Prostate gland (tissue), 2 donors: Measurements from ENCODE around the gene DLG2. TPM values are rescaled to one million over a fixed set of nuclear protein-coding genes. Genes with fewer than 3 reads are reported as not detected.

ENCODE experiments used
- DNase-seq: peaks from one replicate; pipeline ENCODE4 v3.0.0-alpha.2; 2019; ENCODE audit warnings: low spot score
- H3K27ac ChIP-seq, 2 donors: fragments of 200-600 bp; sonication (generic); 2 replicates each; pipeline ENCODE4 v1.5.1; 2017 to 2019
- H3K27me3 ChIP-seq: fragments of 200-600 bp; sonication (generic); replicated peaks from 2 replicates; pipeline ENCODE4 v1.5.1; 2019; ENCODE audit not compliant: insufficient read depth
- H3K36me3 ChIP-seq, 2 donors: fragments of 200-600 bp; sonication (generic); 1 replicate in 1 of 2; 2 replicates in 1 of 2; pipeline versions ENCODE4 v1.5.1 to v1.8.1; 2017 to 2019
- H3K4me1 ChIP-seq: fragments of 200-600 bp; sonication (generic); replicated peaks from 2 replicates; pipeline ENCODE4 v1.5.1; 2019
- H3K4me3 ChIP-seq, 2 donors: fragments of 200-600 bp; sonication (generic); 2 replicates each; pipeline ENCODE4 v1.5.1; 2017 to 2019
- H3K9me3 ChIP-seq: fragments of 200-600 bp; sonication (generic); 2 replicates; pipeline ENCODE4 v1.5.1; 2017
- CTCF ChIP-seq, 4 experiments: fragments of 200-600 bp in 2 of 4; fragments of 450-650 bp in 2 of 4; sonication (generic) in 2 of 4; IDR thresholded peaks; 1 replicate in 3 of 4; 2 replicates in 1 of 4; pipeline ENCODE4 v1.5.1; 2016 to 2019; ENCODE audit warnings: antibody characterized with exemption in 4 of 4, mild to moderate bottlenecking in 2 of 4, moderate library complexity in 2 of 4
- POLR2A ChIP-seq: fragments of 450-650 bp; IDR thresholded peaks from one replicate; pipeline ENCODE4 v1.6.1; 2016; ENCODE audit warnings: antibody characterized with exemption, mild to moderate bottlenecking
- POLR2AphosphoS5 ChIP-seq: sonication (generic); formaldehyde crosslinking; IDR thresholded peaks from one replicate; pipeline ENCODE4 v1.6.1; 2017; ENCODE audit warnings: antibody characterized with exemption
- WGBS: methylation state at CpG from one replicate; pipeline ENCODE4 v1.1.5; 2018; 5-methylcytosine and 5-hydroxymethylcytosine counted together
- intact Hi-C: fragments of 100-400 bp; cut with DNase I; formaldehyde crosslinking; loops from one replicate; pipeline ENCODE4 v1.14.2; 2022
- total RNA-seq, 2 donors: library from RNA; depleted of rRNA; stranded (reverse); fragments of >200 nt; gene quantifications; one replicate each; pipeline ENCODE4 v1.1.0, GENCODE V29; 2016

Gene DLG2
- total RNA-seq, 2 donors from 2014 or later = 9.8 to 16.2 TPM

DNA sequence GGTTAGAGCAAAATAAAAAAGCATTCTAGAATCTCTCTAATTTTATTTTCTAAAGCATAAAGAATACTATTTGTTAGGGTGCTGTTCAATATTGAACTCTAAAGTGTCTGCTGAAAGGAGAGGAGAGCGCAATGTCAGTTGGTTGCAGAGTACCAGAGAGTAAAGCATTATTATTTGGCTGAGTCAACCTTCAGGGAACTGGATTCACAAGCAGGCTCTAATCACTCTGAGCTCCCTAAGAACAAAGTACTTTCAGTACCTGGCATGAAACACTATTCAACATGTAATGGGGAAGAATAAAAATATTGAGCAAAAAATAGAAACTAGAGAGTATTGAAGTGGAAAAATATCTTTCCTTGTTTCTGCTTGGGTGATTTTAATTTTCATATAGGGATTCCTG is 1380.0 kb downstream of the DLG2 start:
- TF ChIP-seq CTCF (IDR thresholded peaks at IDR 0.05) (no peak), POLR2A (no peak), POLR2AphosphoS5 (no peak)
- no peaks in the 10 kb centered on the region for H3K27me3 ChIP-seq
- no peaks in the 10 kb centered on the region for H3K36me3 ChIP-seq
- 82% methylated on average over 1 of the region's 1 CpG for WGBS
- no peak overlapping the region for H3K27ac ChIP-seq
- H3K4me3 ChIP-seq = no peak overlapping the region
- DNase-seq = no peak
- intact Hi-C loops = no loop called here
- no peaks in the 10 kb centered on the region for H3K4me1 ChIP-seq
- no peaks in the 10 kb centered on the region for H3K9me3 ChIP-seq

DNA sequence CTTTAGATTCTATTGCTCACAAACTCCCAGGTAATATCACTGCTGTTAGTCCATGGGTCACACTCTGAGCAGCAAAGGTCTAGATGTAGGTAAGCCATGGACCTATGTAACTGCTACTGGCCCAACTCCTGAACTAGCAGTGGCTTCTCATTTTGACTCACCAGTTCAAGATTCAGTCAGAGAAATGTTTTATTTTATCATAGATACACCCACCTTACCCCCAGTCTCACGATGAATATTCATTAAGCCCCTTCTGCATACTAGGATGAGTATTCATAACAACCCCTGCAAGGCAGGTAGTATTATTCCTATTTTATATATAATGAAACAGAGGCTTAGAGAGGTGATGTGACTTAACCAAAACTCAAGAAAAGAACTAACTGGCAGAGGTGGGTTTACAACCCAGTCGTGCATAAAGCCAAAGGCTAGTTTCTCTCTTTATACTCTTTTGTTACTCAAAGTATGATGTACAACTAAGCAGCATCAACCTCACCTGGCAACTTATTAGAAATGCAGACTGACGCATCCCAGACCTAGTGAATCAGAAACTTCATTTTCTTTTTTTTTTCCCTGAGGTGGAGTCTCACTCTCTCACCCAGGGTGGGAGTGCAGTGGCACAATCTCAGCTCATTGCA is 1383.4 kb downstream of the DLG2 start:
- no peak overlapping the region for H3K4me3 ChIP-seq
- whole genome bisulfite sequencing = 91% methylated on average over 3 of the region's 3 CpGs
- intact Hi-C loops = no loop called here

GRCh38 chr11:84241343-84242131 is 1385.6 kb downstream of the DLG2 start:
- Histone ChIP-seq H3K9me3 (no peaks in the 10 kb centered on the region), H3K4me3 (no peak overlapping the region), H3K4me1 (no peaks in the 10 kb centered on the region), H3K27ac (no peak overlapping the region), H3K36me3 (no peaks in the 10 kb centered on the region), H3K27me3 (no peaks in the 10 kb centered on the region)
- TF ChIP-seq POLR2A (no peak), CTCF (IDR thresholded peaks at IDR 0.05) (no peak), POLR2AphosphoS5 (no peak)
- DNase-seq = no peak
- 87% methylated on average over 5 of the region's 5 CpGs for WGBS
- intact Hi-C loops = no loop called here

More for the DNA sequence above, 1383.4 kb downstream of the DLG2 start:
- H3K27me3 ChIP-seq = no peaks in the 10 kb centered on the region
- H3K4me1 ChIP-seq = no peaks in the 10 kb centered on the region
- TF ChIP-seq POLR2A = no peak
- no peak for TF ChIP-seq CTCF (IDR thresholded peaks at IDR 0.05)
- no peak for DNase-seq
- no peak overlapping the region for H3K27ac ChIP-seq
- H3K36me3 ChIP-seq = no peaks in the 10 kb centered on the region
- no peaks in the 10 kb centered on the region for H3K9me3 ChIP-seq

DNA sequence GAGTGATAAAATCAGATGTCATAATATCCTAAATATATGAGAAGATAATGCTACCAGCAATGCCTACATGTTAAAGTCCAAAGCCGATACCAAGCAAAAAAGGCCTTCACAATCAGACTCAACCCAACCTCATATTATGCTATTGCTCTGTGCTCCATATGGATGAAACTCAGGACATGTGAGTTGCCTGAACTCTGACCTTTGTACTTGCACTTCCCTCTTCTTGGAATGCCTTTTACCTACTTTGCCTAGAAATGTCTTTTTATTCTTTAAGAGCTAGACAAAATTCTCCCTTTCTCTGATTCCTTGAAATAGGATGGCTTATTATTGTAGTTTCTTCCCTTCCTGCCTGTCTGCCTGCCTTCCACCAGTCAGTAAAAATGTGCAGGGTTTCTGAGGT is 1386.3 kb downstream of the DLG2 start:
- no peak overlapping the region for H3K27ac ChIP-seq
- TF ChIP-seq POLR2A = no peak
- TF ChIP-seq POLR2AphosphoS5 = no peak
- TF ChIP-seq CTCF (IDR thresholded peaks at IDR 0.05) = no peak
- no peak for DNase-seq
- intact Hi-C loops = no loop called here
- WGBS = 95% methylated on average over 1 of the region's 1 CpG
- no peaks in the 10 kb centered on the region for H3K27me3 ChIP-seq
- H3K36me3 ChIP-seq = no peaks in the 10 kb centered on the region
- no peaks in the 10 kb centered on the region for H3K4me1 ChIP-seq
- no peaks in the 10 kb centered on the region for H3K9me3 ChIP-seq
- H3K4me3 ChIP-seq = no peak overlapping the region

- Histone ChIP-seq H3K4me1 (no peaks in the 10 kb centered on the region), H3K27me3 (no peaks in the 10 kb centered on the region), H3K36me3 (no peaks in the 10 kb centered on the region), H3K4me3 (no peak overlapping the region), H3K9me3 (no peaks in the 10 kb centered on the region), H3K27ac (no peak overlapping the region)
- TF ChIP-seq POLR2AphosphoS5 (no peak), CTCF (IDR thresholded peaks at IDR 0.05) (no peak), POLR2A (no peak)
- no peak for DNase-seq
- intact Hi-C loops = no loop called here
Observed at GRCh38 chr11:84236436-84236835, 1390.7 kb downstream of the DLG2 start.
